K562 (cell line): ENCODE data around the gene SART3. TPM values are rescaled to one million over a fixed set of nuclear protein-coding genes. Genes with fewer than 3 reads are reported as not detected.

ENCODE experiments used
- ATAC-seq: fragments of 200-7000 bp; cut with Tn5 transposase; 3 replicates; pipeline ENCODE4 v1.9.1; 2020; ENCODE audit warnings: moderate library complexity
- BruUV-seq: library from RNA; stranded (reverse); fragments of 400-500 nt; replicated peaks from 2 replicates; lab custom pipeline; 2021; lab: Mats Ljungman, UMichigan
- CTCF ChIA-PET: fragments of 300-600 bp; formaldehyde crosslinking; extraction: SDS; loops from one replicate; lab custom pipeline; 2021; ENCODE audit warnings: low intra/inter-chr PET ratio; lab: Yijun Ruan, JAX
- POLR2A ChIA-PET: fragments of 300-600, 350-650 bp; sonication (Branson Sonifier 250); formaldehyde crosslinking; extraction: SDS; loops from one replicate; lab custom pipeline; 2021; ENCODE audit warnings: antibody characterized with exemption, inconsistent platforms; lab: Yijun Ruan, JAX
- DNase-seq, 4 experiments: peaks; one replicate each; pipeline versions ENCODE4 v3.0.0 to v3.0.0-alpha.2; 2011 to 2018; ENCODE audit warnings: low spot score in 3 of 4, mixed read lengths in 3 of 4; ENCODE audit errors: extremely low read depth in 1 of 4
- FAIRE-seq: peaks from 2 replicates; lab custom pipeline; 2011; peaks lifted over from hg19 to GRCh38; lab: Jason Lieb, UNC
- H2AFZ ChIP-seq: 2 replicates; pipeline ENCODE4 v1.6.0; 2011; ENCODE audit warnings: low read depth, low read length, control low read depth, inconsistent platforms
- H3K27ac ChIP-seq: fragments of 200-600 bp; 3 replicates; pipeline ENCODE4 v1.8.0; 2011; ENCODE audit warnings: low read depth, mild to moderate bottlenecking, control low read depth, inconsistent platforms, low read length, moderate library complexity, mixed read lengths; ENCODE audit errors: extremely low read depth
- H3K27me3 ChIP-seq, 2 experiments: fragments of 300-600 bp in 1 of 2; 2 replicates in 1 of 2; 3 replicates in 1 of 2; pipeline versions ENCODE4 v1.6.0 to v1.8.0; 2011; ENCODE audit warnings: inconsistent platforms in 2 of 2, low read length in 2 of 2, mild to moderate bottlenecking in 1 of 2, mixed read lengths in 1 of 2, moderate library complexity in 1 of 2; ENCODE audit not compliant: control insufficient read depth in 2 of 2, insufficient read depth in 2 of 2
- H3K36me3 ChIP-seq: fragments of 300-600 bp; 3 replicates; pipeline ENCODE4 v1.8.0; 2011; ENCODE audit warnings: mild to moderate bottlenecking, low read length, inconsistent platforms; ENCODE audit not compliant: control insufficient read depth, insufficient read depth
- H3K4me1 ChIP-seq, 2 experiments: fragments of 200-600 bp in 1 of 2; replicated peaks in 1 of 2; 2 replicates in 1 of 2; 3 replicates in 1 of 2; pipeline versions ENCODE4 v1.5.1 to v1.8.0; 2011; ENCODE audit warnings: inconsistent platforms in 2 of 2, low read length in 2 of 2, mild to moderate bottlenecking in 1 of 2, mixed read lengths in 1 of 2, moderate library complexity in 1 of 2; ENCODE audit not compliant: control insufficient read depth in 2 of 2, insufficient read depth in 2 of 2
- H3K4me2 ChIP-seq: 2 replicates; pipeline ENCODE4 v1.6.1; 2011; ENCODE audit warnings: low read length, control low read depth, inconsistent platforms, mixed read lengths; ENCODE audit not compliant: insufficient read depth
- H3K4me3 ChIP-seq: fragments of 200-600 bp; sonication (generic), shearing (Covaris generic); 2 replicates; pipeline ENCODE4 v1.5.1; 2016; ENCODE audit warnings: control low read depth, inconsistent platforms
- H3K79me2 ChIP-seq: fragments of 200-600 bp; 3 replicates; pipeline ENCODE4 v1.8.0; 2011; ENCODE audit warnings: low read length, inconsistent platforms; ENCODE audit not compliant: control insufficient read depth, insufficient read depth
- H3K9ac ChIP-seq, 2 experiments: 2 replicates each; pipeline versions ENCODE4 v1.6.0 to v1.6.1; 2011; ENCODE audit warnings: low read depth in 2 of 2, low read length in 2 of 2, control low read depth in 1 of 2, inconsistent platforms in 1 of 2, mild to moderate bottlenecking in 1 of 2, mixed read lengths in 1 of 2; ENCODE audit not compliant: insufficient read depth in 1 of 2
- H3K9me1 ChIP-seq: one replicate; pipeline ENCODE4 v1.6.0; 2011; ENCODE audit warnings: inconsistent platforms, mild to moderate bottlenecking, low read length, moderate library complexity; ENCODE audit not compliant: control insufficient read depth, insufficient read depth
- H3K9me3 ChIP-seq: replicated peaks from 2 replicates; pipeline ENCODE4 v1.5.1; 2011; ENCODE audit warnings: low read depth, low read length, inconsistent platforms; ENCODE audit not compliant: control insufficient read depth, insufficient read depth
- H4K20me1 ChIP-seq: replicated peaks from 2 replicates; pipeline ENCODE4 v1.6.1; 2011; ENCODE audit warnings: low read length, inconsistent platforms, mixed read lengths; ENCODE audit not compliant: control insufficient read depth, insufficient read depth
- ADNP ChIP-seq: fragments of 200-800 bp; sonication (Bioruptor generic); IDR thresholded peaks from 2 replicates; pipeline ENCODE4 v1.6.1; 2016; ENCODE audit warnings: missing genetic modification characterization, missing compliant biosample characterization
- ATF4 ChIP-seq: fragments of 450-650 bp; formaldehyde crosslinking; IDR thresholded peaks from 2 replicates; pipeline ENCODE4 v1.4.0; 2022; ENCODE audit warnings: mild to moderate bottlenecking, moderate library complexity
- ATF7 ChIP-seq: fragments of 450-650 bp; IDR thresholded peaks from 2 replicates; pipeline ENCODE4 v1.7.1; 2014; ENCODE audit warnings: mild to moderate bottlenecking, moderate library complexity
- BCOR ChIP-seq: fragments of 450-650 bp; IDR thresholded peaks from 2 replicates; pipeline ENCODE4 v1.6.1; 2016
- ESRRA ChIP-seq: fragments of 450-650 bp; IDR thresholded peaks from 2 replicates; pipeline ENCODE4 v1.6.1; 2014; ENCODE audit warnings: low read depth, mild to moderate bottlenecking, moderate library complexity, borderline replicate concordance
- JUND ChIP-seq, 2 experiments: IDR thresholded peaks; 2 replicates in 1 of 2; 3 replicates in 1 of 2; pipeline ENCODE4 v1.6.1; 2011; ENCODE audit warnings: borderline replicate concordance in 2 of 2, low read depth in 2 of 2, low read length in 2 of 2, improper control_type of control experiment in 1 of 2, missing biosample characterization in 1 of 2, missing genetic modification characterization in 1 of 2, missing genetic modification reagents in 1 of 2
- NR1H2 ChIP-seq: sonication (generic); formaldehyde crosslinking; IDR thresholded peaks from 2 replicates; pipeline ENCODE4 v1.4.0; 2020; ENCODE audit warnings: mild to moderate bottlenecking, missing genetic modification reagents
- POU5F1 ChIP-seq: fragments of 150-350 bp; IDR thresholded peaks from 2 replicates; pipeline ENCODE4 v1.6.1; 2014; ENCODE audit warnings: borderline replicate concordance, low read length, low read depth, mild to moderate bottlenecking; ENCODE audit not compliant: partially characterized antibody
- PTBP1 ChIP-seq: fragments of 200-400 bp; formaldehyde crosslinking; IDR thresholded peaks from 2 replicates; pipeline ENCODE4 v1.6.1; 2017; ENCODE audit warnings: low read depth, low read length
- RAD21 ChIP-seq, 2 experiments: fragments of 250-450 bp in 1 of 2; fragments of 450-650 bp in 1 of 2; sonication (Bioruptor Pico) in 1 of 2; formaldehyde crosslinking in 1 of 2; IDR thresholded peaks in 1 of 2; conservative IDR thresholded peaks in 1 of 2; 2 replicates each; pipeline versions ENCODE4 v1.4.0 to v1.8.0; 2020 to 2022; ENCODE audit warnings: mild to moderate bottlenecking in 2 of 2, moderate library complexity in 1 of 2
- RBM25 ChIP-seq: fragments of 200-400 bp; formaldehyde crosslinking; IDR thresholded peaks from 2 replicates; pipeline ENCODE4 v1.6.1; 2018; ENCODE audit warnings: low read length, low read depth, moderate library complexity; ENCODE audit not compliant: severe bottlenecking
- SUPT5H ChIP-seq: fragments of 450-650 bp; IDR thresholded peaks from 2 replicates; pipeline ENCODE4 v1.6.1; 2016
- TBP ChIP-seq: optimal IDR thresholded peaks from 2 replicates; pipeline ENCODE3; 2011; ENCODE audit warnings: low read depth, low read length, improper control_type of control experiment
- USF1 ChIP-seq: sonication (generic); formaldehyde crosslinking; IDR thresholded peaks from 2 replicates; pipeline ENCODE4 v1.9.0; 2022; ENCODE audit warnings: mild to moderate bottlenecking, missing genetic modification reagents
- USF2 ChIP-seq: sonication (generic); formaldehyde crosslinking; IDR thresholded peaks from 2 replicates; pipeline ENCODE4 v1.5.0; 2020; ENCODE audit warnings: missing genetic modification reagents
- ZNF280B ChIP-seq: fragments of 250-450 bp; sonication (Bioruptor Pico); IDR thresholded peaks from 2 replicates; pipeline ENCODE4 v1.5.1; 2021; ENCODE audit warnings: mild to moderate bottlenecking
- WGBS: fragments of 100-300 bp; shearing (Covaris generic); methylation state at CpG from one replicate; pipeline ENCODE4 v1.1.6; 2016; ENCODE audit warnings: low coverage, mixed read lengths; ENCODE audit not compliant: insufficient coverage; ENCODE audit errors: missing lambda C conversion rate; 5-methylcytosine and 5-hydroxymethylcytosine counted together
- in situ Hi-C: fragments of 300-500 bp; cut with MboI; formaldehyde crosslinking; loops from 4 replicates; pipeline ENCODE4 v1.15.0; 2018; ENCODE audit warnings: inconsistent platforms, mixed read lengths
- intact Hi-C: fragments of 100-400 bp; cut with micrococcal nuclease; formaldehyde crosslinking; loops from 2 replicates; pipeline ENCODE4 v1.14.2; 2022
- polyA plus RNA-seq, 8 experiments: library from polyadenylated mRNA; depleted of rRNA in 4 of 8; stranded (reverse) in 5 of 8; unstranded in 3 of 8; fragments of >200 nt; fragmentation: Nextera tagmentation in 2 of 8; fragmentation: Illumina TruSeq in 1 of 8; extraction: Ambion mirVana in 2 of 8; extraction: Trizol in 1 of 8; gene quantifications; 2 replicates each; pipeline versions ENCODE4 v1.2.1 to v1.2.3, GENCODE V29; 2011 to 2014; ENCODE audit warnings: inconsistent platforms in 1 of 8, missing spikeins in 1 of 8
- total RNA-seq, 7 experiments: library from RNA; depleted of rRNA in 6 of 7; stranded (reverse); fragments of >200 nt in 6 of 7; fragmentation: Illumina TruSeq in 2 of 7; extraction: Trizol in 2 of 7; gene quantifications; 2 replicates each; pipeline versions ENCODE4 v1.2.1 to v1.2.3, GENCODE V29; 2011 to 2021; ENCODE audit warnings: low replicate concordance in 1 of 7

Gene SART3
- total and polyA plus RNA-seq, 9 of the 15 experiments (the other 6 are each of a cell fraction or from before 2014, with no cell fraction given) = 8.9 to 167 (median 56.7) TPM

GRCh38 chr12:108596854-108597558, 36.0 kb upstream of the SART3 start:
- no TSS peak for BruUV-seq
- Histone ChIP-seq H4K20me1 (peaks cover 6% of the 10 kb centered on the region; the same call in 1 of the 2 replicates), H2AFZ (no peak overlapping the region), H3K4me2 (no peak overlapping the region), H3K36me3 (no peaks in the 10 kb centered on the region), H3K27ac (no peak overlapping the region), H3K79me2 (no peaks in the 10 kb centered on the region), H3K4me3 (no peak overlapping the region), H3K27me3 (no peaks in the 10 kb centered on the region), H3K9me1 (peaks cover 6% of the 10 kb centered on the region), H3K4me1 (peaks cover 0 to 21% of the 10 kb centered on the region in 2 experiments; a peak in 3 of 5 replicates), H3K9ac (peak overlapping the region in 1 of 2 experiments; percentile 21; a peak in 2 of 4 replicates), H3K9me3 (no peaks in the 10 kb centered on the region)
- WGBS = 23% methylated on average over 8 of the region's 10 CpGs
- POLR2A ChIA-PET = no interaction called here
- intact Hi-C loops = no loop called here
- ATAC-seq (no peak), DNase-seq (no peak), FAIRE-seq (no peak)
- CTCF ChIA-PET = no interaction called here
- in situ Hi-C loops = no loop called here
- TF ChIP-seq USF1 (CRISPR knock-in tag) (peak; percentile 58; the same call in 1 of the 2 replicates), RBM25 (peak; percentile 75), ATF7 (no peak), RAD21 (CRISPR knock-in tag; conservative IDR thresholded peaks at IDR 0.05 in 1 of 2, IDR thresholded peaks at IDR 0.05 in 1 of 2) (no peak), ZNF280B (no peak), ADNP (tag) (peak; percentile 61; the same call in 1 of the 2 replicates), PTBP1 (no peak), JUND (IDR thresholded peaks at IDR 0.05; ENCODE audit: borderline replicate concordance, low read depth, low read length) (no peak), JUND (tag; IDR thresholded peaks at IDR 0.05; ENCODE audit: borderline replicate concordance, low read depth, low read length) (no peak), SUPT5H (no peak), POU5F1 (no peak), TBP (no peak), ATF4 (CRISPR knock-in tag) (no peak), BCOR (peak; percentile 26; the same call in 1 of the 2 replicates), ESRRA (peak; percentile 63; the same call in 1 of the 2 replicates), NR1H2 (CRISPR knock-in tag) (no peak), USF2 (CRISPR knock-in tag) (0 out of 2 replicates have a peak, but pooled peaks have one; percentile 6)
